GM12865 (cell line): ENCODE results near the gene ACOT7.

Experiments
- DNase-seq: peaks from one replicate; pipeline ENCODE4 v3.0.0; 2010; ENCODE audit warnings: low read depth
- H3K4me3 ChIP-seq: 2 replicates; pipeline ENCODE4 v1.5.1; 2011; ENCODE audit warnings: mild to moderate bottlenecking, low read depth, low read length, control low read depth
- TF ChIP-seq, protein P1 (sequence below): IDR thresholded peaks from 2 replicates; pipeline ENCODE4 v1.5.1; 2011; ENCODE audit warnings: low read length, control low read depth, low read depth, inconsistent platforms; ENCODE audit not compliant: insufficient read depth; ENCODE audit errors: missing control alignments

Gene ACOT7

GRCh38 chr1:6276811-6277555, 116.6 kb downstream of the ACOT7 start:
- H3K4me3 ChIP-seq = no peak overlapping the region
- no peak for DNase-seq
- TF ChIP-seq, protein P1, sequence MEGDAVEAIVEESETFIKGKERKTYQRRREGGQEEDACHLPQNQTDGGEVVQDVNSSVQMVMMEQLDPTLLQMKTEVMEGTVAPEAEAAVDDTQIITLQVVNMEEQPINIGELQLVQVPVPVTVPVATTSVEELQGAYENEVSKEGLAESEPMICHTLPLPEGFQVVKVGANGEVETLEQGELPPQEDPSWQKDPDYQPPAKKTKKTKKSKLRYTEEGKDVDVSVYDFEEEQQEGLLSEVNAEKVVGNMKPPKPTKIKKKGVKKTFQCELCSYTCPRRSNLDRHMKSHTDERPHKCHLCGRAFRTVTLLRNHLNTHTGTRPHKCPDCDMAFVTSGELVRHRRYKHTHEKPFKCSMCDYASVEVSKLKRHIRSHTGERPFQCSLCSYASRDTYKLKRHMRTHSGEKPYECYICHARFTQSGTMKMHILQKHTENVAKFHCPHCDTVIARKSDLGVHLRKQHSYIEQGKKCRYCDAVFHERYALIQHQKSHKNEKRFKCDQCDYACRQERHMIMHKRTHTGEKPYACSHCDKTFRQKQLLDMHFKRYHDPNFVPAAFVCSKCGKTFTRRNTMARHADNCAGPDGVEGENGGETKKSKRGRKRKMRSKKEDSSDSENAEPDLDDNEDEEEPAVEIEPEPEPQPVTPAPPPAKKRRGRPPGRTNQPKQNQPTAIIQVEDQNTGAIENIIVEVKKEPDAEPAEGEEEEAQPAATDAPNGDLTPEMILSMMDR = no peak

- no peak overlapping the region for H3K4me3 ChIP-seq
- TF ChIP-seq, protein P1 = no peak
- no peak for DNase-seq
Observed at GRCh38 chr1:6275826-6276782, 117.5 kb downstream of the ACOT7 start.

- H3K4me3 ChIP-seq = no peak overlapping the region
- TF ChIP-seq, protein P1 = no peak
- no peak for DNase-seq
Observed at GRCh38 chr1:6274622-6275139, 118.9 kb downstream of the ACOT7 start.

DNA sequence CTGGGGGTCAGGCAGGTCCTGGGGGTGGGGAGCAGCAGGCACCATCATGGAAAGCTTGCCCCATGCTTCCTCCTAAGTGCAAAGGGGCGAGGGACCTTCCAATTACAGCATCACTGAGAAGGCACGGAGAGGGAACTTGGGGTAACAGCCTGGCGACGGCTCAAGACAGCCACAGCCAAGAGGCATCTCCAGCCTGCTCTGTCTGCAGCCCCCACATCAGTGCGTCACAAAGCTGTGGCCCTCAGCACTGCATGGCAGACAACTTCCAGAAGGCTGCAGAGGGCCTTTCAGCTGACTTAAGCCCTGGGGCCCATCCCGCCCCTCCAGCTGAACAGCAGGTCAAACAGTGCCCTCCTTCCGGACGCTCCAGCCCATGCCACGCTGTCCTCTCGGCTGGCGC, 119.5 kb downstream of the ACOT7 start:
- H3K4me3 ChIP-seq = no peak overlapping the region
- TF ChIP-seq, protein P1 = no peak
- no peak for DNase-seq

GRCh38 chr1:6273380-6273891, 120.1 kb downstream of the ACOT7 start:
- no peak overlapping the region for H3K4me3 ChIP-seq
- TF ChIP-seq, protein P1 = no peak
- DNase-seq = no peak

DNA sequence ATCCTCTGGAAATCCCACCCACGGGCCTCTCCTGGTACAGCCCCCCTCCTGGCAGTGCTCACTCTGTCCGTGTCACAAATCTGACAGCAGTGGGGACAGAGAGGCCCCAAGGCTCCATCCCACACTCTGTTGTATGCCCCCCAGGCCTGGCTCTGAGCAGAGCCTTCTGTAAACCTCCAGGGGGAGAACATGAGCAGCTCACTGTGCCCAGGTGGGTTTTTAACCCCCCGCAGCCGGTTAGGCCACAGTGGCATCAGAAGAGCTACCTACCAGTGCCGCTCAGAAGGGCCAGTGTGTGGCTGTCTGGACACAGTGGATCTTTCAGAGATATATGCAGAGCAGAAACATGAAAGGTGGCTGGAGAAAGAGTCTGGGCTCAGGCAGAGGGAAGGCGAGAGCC, 120.7 kb downstream of the ACOT7 start:
- no peak overlapping the region for H3K4me3 ChIP-seq
- TF ChIP-seq, protein P1 = no peak
- no peak for DNase-seq
